ENCODE data around the gene EDC3. TPM values are rescaled to one million over a fixed set of nuclear protein-coding genes. Genes with fewer than 3 reads are reported as not detected.
"Not testable (repeated sequence)": the region's sequence is repeated elsewhere in the genome, so short reads cannot be mapped to it uniquely, and the experiment has no call there.

Gene EDC3
- total RNA-seq, 1 donor: 9.8 TPM

DNA sequence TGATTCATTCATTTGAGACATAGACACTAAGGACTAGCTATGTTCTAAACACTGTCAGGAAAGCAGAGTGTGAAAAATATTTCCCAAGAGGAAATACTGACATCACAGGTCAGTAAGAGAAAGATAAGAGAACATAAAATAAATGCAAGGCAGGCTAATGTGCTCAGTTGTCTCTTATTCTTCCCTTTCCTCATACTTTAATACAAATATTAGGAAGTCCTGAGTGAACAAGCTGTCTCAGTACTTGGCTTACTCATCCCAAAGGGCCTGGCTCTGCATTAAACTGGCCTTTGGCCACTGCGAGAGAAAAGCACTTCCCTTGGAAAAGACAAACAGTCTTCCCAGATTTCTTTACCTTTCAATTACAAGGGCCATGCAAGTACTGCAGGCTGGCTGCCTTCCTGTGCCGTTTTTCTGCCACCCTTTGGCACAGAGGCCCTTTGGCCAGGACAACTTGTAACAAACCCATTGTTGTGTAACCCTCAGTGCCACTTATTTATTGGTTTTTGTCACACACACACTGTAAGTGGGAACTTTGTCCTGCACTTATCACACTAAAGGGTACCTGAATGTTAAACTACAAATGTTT is 31.7 kb downstream of the EDC3 start:
- no peaks in the 10 kb centered on the region for H3K27me3 ChIP-seq (ENCODE audit: insufficient read depth, low read length)
- no peaks in the 10 kb centered on the region for H3K9me3 ChIP-seq (ENCODE audit: low read depth, low read length)
- DNase-seq (ENCODE audit: insufficient read length, low spot score, missing footprints): no peak
- peaks cover 11% of the 10 kb centered on the region for H3K4me1 ChIP-seq (ENCODE audit: insufficient read depth, low read length)
- H4K20me1 ChIP-seq (ENCODE audit: insufficient read depth, low read length): peaks cover 37% of the 10 kb centered on the region
- no peaks in the 10 kb centered on the region for H3K36me3 ChIP-seq (ENCODE audit: insufficient read depth, low read length)
- H3K79me2 ChIP-seq (ENCODE audit: insufficient read depth, low read length): peaks cover 41% of the 10 kb centered on the region
- no peak overlapping the region for H3K27ac ChIP-seq (ENCODE audit: low read depth, low read length)
- H2AFZ ChIP-seq (ENCODE audit: low read length): no peak overlapping the region
- H3K4me3 ChIP-seq (ENCODE audit: insufficient read depth, low read length): no peak overlapping the region
- H3K4me2 ChIP-seq (ENCODE audit: insufficient read depth, low read length): no peak overlapping the region
- TF ChIP-seq, protein P1, sequence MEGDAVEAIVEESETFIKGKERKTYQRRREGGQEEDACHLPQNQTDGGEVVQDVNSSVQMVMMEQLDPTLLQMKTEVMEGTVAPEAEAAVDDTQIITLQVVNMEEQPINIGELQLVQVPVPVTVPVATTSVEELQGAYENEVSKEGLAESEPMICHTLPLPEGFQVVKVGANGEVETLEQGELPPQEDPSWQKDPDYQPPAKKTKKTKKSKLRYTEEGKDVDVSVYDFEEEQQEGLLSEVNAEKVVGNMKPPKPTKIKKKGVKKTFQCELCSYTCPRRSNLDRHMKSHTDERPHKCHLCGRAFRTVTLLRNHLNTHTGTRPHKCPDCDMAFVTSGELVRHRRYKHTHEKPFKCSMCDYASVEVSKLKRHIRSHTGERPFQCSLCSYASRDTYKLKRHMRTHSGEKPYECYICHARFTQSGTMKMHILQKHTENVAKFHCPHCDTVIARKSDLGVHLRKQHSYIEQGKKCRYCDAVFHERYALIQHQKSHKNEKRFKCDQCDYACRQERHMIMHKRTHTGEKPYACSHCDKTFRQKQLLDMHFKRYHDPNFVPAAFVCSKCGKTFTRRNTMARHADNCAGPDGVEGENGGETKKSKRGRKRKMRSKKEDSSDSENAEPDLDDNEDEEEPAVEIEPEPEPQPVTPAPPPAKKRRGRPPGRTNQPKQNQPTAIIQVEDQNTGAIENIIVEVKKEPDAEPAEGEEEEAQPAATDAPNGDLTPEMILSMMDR (IDR thresholded peaks at IDR 0.05; ENCODE audit: extremely low read depth, low read depth, low read length): no peak

DNA sequence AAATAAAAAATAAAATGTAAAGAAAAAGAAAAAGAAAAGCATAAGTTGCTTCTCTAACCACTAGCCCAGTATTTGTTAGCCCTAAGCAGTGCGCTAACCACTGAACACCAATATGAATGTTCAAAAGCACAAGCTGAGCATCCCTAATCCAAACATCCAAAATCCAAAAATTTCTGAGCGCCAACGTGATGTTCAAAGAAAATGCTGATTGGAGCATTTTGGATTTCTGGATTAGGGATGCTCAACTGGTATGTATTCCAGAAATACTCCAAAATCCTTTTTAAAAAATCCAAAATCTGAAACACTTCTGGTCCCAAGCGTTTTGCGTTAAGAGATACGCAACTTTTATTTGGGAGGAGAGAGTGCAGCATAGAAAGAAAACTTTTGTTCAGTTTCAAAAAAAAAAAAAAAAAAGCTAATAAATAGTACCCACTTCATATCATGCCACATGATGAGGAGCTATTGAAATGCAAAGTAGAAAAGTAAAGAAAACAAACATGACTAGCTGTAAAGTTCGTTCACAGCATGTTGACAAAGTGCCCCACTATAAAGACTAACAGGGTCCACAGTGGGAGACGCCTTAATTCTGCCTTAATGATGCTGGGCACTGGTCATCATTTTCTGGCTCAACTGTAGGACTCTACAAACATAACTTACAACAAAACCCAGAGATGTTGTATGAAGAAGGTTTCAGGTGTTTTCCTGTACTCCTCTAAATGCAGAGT is 32.4 kb downstream of the EDC3 start:
- TF ChIP-seq, protein P1 (IDR thresholded peaks at IDR 0.05; ENCODE audit: extremely low read depth, low read depth, low read length): no peak
- Histone ChIP-seq H3K79me2 (ENCODE audit: insufficient read depth, low read length) (peaks cover 46% of the 10 kb centered on the region), H2AFZ (ENCODE audit: low read length) (no peak overlapping the region), H3K36me3 (ENCODE audit: insufficient read depth, low read length) (no peaks in the 10 kb centered on the region), H3K4me3 (ENCODE audit: insufficient read depth, low read length) (no peak overlapping the region), H3K4me1 (ENCODE audit: insufficient read depth, low read length) (peaks cover 11% of the 10 kb centered on the region), H3K4me2 (ENCODE audit: insufficient read depth, low read length) (no peak overlapping the region), H3K9me3 (ENCODE audit: low read depth, low read length) (no peaks in the 10 kb centered on the region), H4K20me1 (ENCODE audit: insufficient read depth, low read length) (peaks cover 37% of the 10 kb centered on the region), H3K27me3 (ENCODE audit: insufficient read depth, low read length) (no peaks in the 10 kb centered on the region), H3K27ac (ENCODE audit: low read depth, low read length) (no peak overlapping the region)
- DNase-seq (ENCODE audit: insufficient read length, low spot score, missing footprints): no peak

DNA sequence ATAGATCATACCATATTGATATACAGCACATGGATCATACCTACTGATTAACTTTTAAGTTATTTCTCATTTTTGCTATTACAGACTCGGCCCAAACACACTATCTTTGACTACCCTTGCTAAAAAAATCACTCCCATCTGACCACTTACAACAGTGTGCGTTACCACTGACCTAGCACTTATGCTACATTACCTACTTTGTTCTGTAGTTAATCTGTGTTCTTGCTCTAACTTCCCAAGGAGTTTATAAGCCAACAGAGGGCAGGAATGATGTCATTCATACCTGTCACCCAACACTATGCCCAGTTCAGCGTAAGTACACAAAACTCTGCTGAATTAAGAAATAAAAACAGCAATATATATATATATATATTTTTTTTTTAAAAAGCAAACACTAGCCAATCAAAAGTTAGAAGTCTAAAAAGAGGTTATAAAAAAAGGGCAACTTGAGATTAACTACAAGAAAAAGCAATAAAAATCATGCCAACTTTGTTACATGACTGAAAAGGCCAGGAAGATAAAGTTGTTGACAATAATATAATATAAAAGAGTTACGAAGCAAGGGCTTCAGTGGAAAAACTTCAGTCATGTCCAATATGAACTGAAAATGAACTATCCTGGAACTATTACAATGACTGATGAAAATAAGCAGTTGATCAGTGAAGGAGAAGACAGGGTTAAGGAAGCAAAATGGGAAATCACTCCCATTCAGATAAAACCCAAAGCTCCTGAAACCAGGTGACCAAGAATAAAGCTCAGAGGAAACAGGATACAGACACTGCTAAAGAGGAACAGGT is 33.6 kb downstream of the EDC3 start:
- H3K27ac ChIP-seq (ENCODE audit: low read depth, low read length): no peak overlapping the region
- peaks cover 41% of the 10 kb centered on the region for H4K20me1 ChIP-seq (ENCODE audit: insufficient read depth, low read length)
- no peaks in the 10 kb centered on the region for H3K36me3 ChIP-seq (ENCODE audit: insufficient read depth, low read length)
- DNase-seq (ENCODE audit: insufficient read length, low spot score, missing footprints): no peak
- no peaks in the 10 kb centered on the region for H3K27me3 ChIP-seq (ENCODE audit: insufficient read depth, low read length)
- no peaks in the 10 kb centered on the region for H3K9me3 ChIP-seq (ENCODE audit: low read depth, low read length)
- H3K79me2 ChIP-seq (ENCODE audit: insufficient read depth, low read length): peaks cover 47% of the 10 kb centered on the region
- H3K4me3 ChIP-seq (ENCODE audit: insufficient read depth, low read length): no peak overlapping the region
- H3K4me1 ChIP-seq (ENCODE audit: insufficient read depth, low read length): peaks cover 19% of the 10 kb centered on the region
- TF ChIP-seq, protein P1 (IDR thresholded peaks at IDR 0.05; ENCODE audit: extremely low read depth, low read depth, low read length): no peak
- no peak overlapping the region for H2AFZ ChIP-seq (ENCODE audit: low read length)
- no peak overlapping the region for H3K4me2 ChIP-seq (ENCODE audit: insufficient read depth, low read length)

DNA sequence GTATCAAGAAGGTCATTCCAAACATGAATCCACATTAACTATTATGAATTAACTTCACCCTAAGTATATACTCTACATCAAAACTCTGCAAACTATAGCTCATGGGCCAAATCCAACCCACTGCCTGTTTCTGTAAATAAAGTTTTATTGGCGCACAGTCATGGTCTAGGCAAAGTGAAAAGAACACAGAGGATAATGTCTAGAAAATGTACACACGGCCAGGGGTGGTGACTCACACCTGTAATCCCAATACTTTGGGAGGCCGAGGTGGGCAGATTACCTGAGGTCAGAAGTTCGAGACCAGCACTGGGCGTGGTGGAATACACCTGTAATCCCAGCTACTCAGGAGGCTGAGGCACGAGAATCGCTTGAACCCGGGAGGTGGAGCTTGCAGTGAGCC is 34.5 kb downstream of the EDC3 start:
- H3K4me1 ChIP-seq (ENCODE audit: insufficient read depth, low read length): peaks cover 19% of the 10 kb centered on the region
- not testable (repeated sequence) for H3K4me2 ChIP-seq (ENCODE audit: insufficient read depth, low read length); H2AFZ ChIP-seq (ENCODE audit: low read length); H3K36me3 ChIP-seq (ENCODE audit: insufficient read depth, low read length); H3K9me3 ChIP-seq (ENCODE audit: low read depth, low read length); DNase-seq (ENCODE audit: insufficient read length, low spot score, missing footprints); H3K4me3 ChIP-seq (ENCODE audit: insufficient read depth, low read length); H3K27me3 ChIP-seq (ENCODE audit: insufficient read depth, low read length); H3K27ac ChIP-seq (ENCODE audit: low read depth, low read length)
- H4K20me1 ChIP-seq (ENCODE audit: insufficient read depth, low read length): peaks cover 45% of the 10 kb centered on the region
- H3K79me2 ChIP-seq (ENCODE audit: insufficient read depth, low read length): peaks cover 49% of the 10 kb centered on the region
